Measurements from ENCODE around the gene FBRSL1.

FBRSL1 gene

DNA sequence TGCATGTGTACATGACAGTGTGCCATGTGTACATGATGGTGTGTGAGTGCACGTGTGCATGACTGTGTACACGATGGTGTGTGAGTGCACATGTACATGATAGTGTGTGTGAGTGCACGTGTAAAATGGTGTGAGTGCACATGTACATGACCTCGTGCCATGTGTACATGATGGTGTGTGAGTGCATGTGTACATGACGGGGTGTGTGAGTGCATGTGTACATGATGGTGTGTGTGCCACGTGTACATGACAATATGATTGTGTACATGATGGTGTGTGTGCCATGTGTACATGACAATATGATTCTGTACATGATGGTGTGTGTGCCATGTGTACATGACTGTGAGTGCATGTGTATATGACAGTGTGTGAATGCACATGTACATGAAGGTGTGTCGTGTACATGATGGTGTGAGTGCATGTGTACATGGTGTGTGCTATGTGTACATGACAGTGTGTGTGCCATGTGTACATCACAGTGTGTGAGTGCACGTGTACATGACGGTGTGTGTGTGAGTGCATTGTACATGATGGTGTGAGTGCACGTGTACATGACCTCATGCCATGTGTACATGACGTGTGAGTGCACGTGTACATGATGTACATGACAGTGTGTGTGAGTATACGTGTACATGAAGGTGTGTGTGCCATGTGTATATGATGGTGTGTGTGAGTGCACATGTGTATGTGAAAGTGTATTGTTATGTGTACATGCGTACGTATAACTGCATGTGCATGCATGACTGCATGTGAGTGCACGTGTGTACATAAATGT, 46.3 kb downstream of the FBRSL1 start:
- H3K27ac ChIP-seq (ENCODE audit: low read depth, low read length), result no peak overlapping the region
- no peak overlapping the region for H3K9ac ChIP-seq (ENCODE audit: low read length in 5 of 5)
- H3K4me3 ChIP-seq (ENCODE audit: low read depth in 1 of 5, low read length in 5 of 5), result no peak overlapping the region
- no peaks in the 10 kb centered on the region for H3K4me1 ChIP-seq (ENCODE audit: control insufficient read depth in 5 of 5, insufficient read depth in 5 of 5, low read length in 5 of 5)
- H3K36me3 ChIP-seq (ENCODE audit: control insufficient read depth in 5 of 5, insufficient read depth in 5 of 5, low read length in 5 of 5), result peaks cover 0 to 26% (median 3%) of the 10 kb centered on the region in 5 donors
- H3K27me3 ChIP-seq (ENCODE audit: control insufficient read depth in 5 of 5, insufficient read depth in 4 of 5, low read length in 5 of 5), result no peaks in the 10 kb centered on the region
- peaks cover 0 to 10% (median 6%) of the 10 kb centered on the region in 5 donors for H3K9me3 ChIP-seq (ENCODE audit: control insufficient read depth in 5 of 5, low read length in 5 of 5)

DNA sequence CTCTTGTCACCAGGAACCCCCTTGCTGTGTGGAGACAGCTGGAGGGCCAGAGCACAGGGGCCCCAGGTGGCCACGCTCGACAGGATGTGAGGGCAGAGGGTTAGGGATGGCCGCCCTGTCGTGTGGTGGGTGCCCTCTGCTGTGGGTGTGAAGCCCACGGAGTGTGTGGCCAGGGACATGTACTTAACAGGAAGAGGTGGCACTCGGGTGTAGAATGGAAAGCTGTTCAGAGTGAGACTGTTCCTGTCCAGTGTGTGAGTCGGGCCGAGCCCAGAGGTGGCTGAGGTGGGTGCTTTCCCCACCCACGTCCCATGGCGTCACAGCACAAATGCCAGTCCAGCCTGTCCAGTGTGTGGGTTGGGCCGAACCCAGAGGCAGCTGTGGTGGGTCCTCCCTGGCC, 47.1 kb downstream of the FBRSL1 start:
- no peaks in the 10 kb centered on the region for H3K27me3 ChIP-seq (ENCODE audit: control insufficient read depth in 5 of 5, insufficient read depth in 4 of 5, low read length in 5 of 5)
- H3K27ac ChIP-seq (ENCODE audit: low read depth, low read length), result no peak overlapping the region
- peaks cover 0 to 19% (median 3%) of the 10 kb centered on the region in 5 donors for H3K36me3 ChIP-seq (ENCODE audit: control insufficient read depth in 5 of 5, insufficient read depth in 5 of 5, low read length in 5 of 5)
- no peaks in the 10 kb centered on the region for H3K4me1 ChIP-seq (ENCODE audit: control insufficient read depth in 5 of 5, insufficient read depth in 5 of 5, low read length in 5 of 5)
- peaks cover 0 to 10% (median 6%) of the 10 kb centered on the region in 5 donors for H3K9me3 ChIP-seq (ENCODE audit: control insufficient read depth in 5 of 5, low read length in 5 of 5)
- H3K9ac ChIP-seq (ENCODE audit: low read length in 5 of 5), result no peak overlapping the region
- no peak overlapping the region for H3K4me3 ChIP-seq (ENCODE audit: low read depth in 1 of 5, low read length in 5 of 5)

DNA sequence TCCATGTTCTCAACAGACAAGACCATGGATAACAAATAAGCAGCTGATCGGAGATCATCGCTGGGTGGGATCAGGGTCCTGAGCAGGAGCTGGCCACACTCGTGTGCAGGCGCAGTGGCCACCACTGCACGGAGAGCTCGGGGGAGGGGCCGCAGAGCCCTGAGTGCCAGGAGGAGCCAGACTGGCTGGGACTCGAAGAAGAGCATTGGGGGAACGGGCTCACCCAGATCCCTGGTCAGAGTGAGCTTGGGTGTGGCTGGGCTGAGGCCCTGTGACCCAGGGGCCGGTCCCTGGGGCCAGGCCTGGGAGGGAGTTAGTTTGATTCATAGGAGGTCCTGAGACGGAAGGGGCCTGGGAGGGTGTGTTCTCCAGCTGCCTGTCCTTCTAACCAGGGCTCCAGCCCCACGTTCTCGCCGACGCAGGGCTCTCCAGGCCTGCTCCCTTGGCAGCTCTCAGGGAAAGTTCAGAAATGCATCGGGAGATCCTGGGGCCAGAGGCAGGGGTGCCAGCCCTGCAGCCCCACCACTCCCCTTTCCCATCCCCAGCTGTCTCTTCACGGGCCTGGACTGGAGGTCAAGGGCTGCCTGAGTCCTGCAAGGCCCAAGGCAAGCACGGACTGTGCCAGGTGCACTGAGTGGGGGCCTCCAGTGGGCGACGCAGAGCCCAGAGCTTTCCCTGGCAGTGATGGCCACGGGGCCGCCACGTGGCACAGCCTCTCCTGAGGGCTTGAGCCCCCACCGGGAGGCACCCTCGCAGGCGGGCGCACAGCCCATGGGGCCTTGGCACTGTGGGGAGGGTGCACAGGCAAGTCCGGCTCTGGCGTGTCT, 48.1 kb downstream of the FBRSL1 start:
- Histone ChIP-seq H3K27me3 (ENCODE audit: control insufficient read depth in 5 of 5, insufficient read depth in 4 of 5, low read length in 5 of 5) (no peaks in the 10 kb centered on the region), H3K9ac (ENCODE audit: low read length in 5 of 5) (no peak overlapping the region), H3K36me3 (ENCODE audit: control insufficient read depth in 5 of 5, insufficient read depth in 5 of 5, low read length in 5 of 5) (peaks cover 0 to 17% (median 3%) of the 10 kb centered on the region in 5 donors), H3K4me3 (ENCODE audit: low read depth in 1 of 5, low read length in 5 of 5) (no peak overlapping the region), H3K4me1 (ENCODE audit: control insufficient read depth in 5 of 5, insufficient read depth in 5 of 5, low read length in 5 of 5) (no peaks in the 10 kb centered on the region), H3K27ac (ENCODE audit: low read depth, low read length) (no peak overlapping the region), H3K9me3 (ENCODE audit: control insufficient read depth in 5 of 5, low read length in 5 of 5) (peaks cover 0 to 10% (median 6%) of the 10 kb centered on the region in 5 donors)

DNA sequence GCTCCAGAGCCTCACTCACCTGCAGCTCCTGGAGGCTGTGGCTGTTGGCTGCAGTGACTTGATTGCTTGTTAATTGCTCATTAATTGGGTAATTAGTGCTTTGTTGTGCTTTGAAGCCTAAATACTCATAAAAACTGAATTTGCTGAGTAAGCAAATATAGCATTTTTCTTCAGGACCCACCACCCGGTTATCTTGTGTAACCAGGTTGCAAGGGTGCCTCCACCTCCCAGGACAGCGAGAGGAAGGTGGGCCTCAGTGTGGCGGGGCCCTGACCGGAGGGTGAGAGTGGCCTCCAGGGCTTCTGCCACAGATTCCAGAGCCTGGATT, 48.7 kb downstream of the FBRSL1 start:
- Histone ChIP-seq H3K9ac (ENCODE audit: low read length in 5 of 5) (no peak overlapping the region), H3K36me3 (ENCODE audit: control insufficient read depth in 5 of 5, insufficient read depth in 5 of 5, low read length in 5 of 5) (peaks cover 0 to 16% (median 2%) of the 10 kb centered on the region in 5 donors), H3K4me3 (ENCODE audit: low read depth in 1 of 5, low read length in 5 of 5) (no peak overlapping the region), H3K27me3 (ENCODE audit: control insufficient read depth in 5 of 5, insufficient read depth in 4 of 5, low read length in 5 of 5) (no peaks in the 10 kb centered on the region), H3K4me1 (ENCODE audit: control insufficient read depth in 5 of 5, insufficient read depth in 5 of 5, low read length in 5 of 5) (no peaks in the 10 kb centered on the region), H3K9me3 (ENCODE audit: control insufficient read depth in 5 of 5, low read length in 5 of 5) (peaks cover 0 to 10% (median 6%) of the 10 kb centered on the region in 5 donors), H3K27ac (ENCODE audit: low read depth, low read length) (no peak overlapping the region)

DNA sequence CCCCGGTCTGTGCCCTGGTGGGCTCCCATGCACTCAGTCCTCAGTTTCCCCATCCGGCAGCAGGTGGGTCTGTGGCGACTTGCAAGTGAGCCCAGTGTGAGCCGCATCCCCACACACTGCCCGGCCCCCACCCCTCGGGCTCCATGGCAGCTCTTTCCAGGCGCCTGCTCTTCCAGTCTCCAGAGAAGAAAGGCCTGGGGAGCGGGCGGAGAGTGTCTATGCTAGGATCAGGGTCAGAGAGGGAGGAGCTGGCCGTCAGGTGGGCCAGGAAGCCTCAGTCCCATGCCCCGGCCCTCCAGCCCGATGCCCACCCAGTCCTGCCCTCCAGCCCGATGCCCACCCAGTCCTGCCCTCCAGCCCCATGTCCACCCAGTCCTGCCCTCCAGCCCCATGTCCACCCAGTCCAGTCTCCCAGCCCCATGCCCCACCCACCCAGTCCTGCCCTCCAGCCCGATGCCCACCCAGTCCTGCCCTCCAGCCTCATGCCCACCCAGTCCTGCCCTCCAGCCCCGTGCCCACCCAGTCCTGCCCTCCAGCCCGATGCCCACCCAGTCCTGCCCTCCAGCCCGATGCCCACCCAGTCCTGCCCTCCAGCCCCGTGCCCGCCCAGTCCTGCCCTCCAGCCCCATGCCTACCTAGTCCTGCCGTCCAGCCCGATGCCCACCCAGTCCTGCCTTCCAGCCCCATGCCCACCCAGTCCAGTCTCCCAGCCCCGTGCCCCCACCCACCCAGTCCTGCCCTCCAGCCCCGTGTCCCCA, 49.2 kb downstream of the FBRSL1 start:
- H3K9ac ChIP-seq (ENCODE audit: low read length in 5 of 5), result no peak overlapping the region
- no peaks in the 10 kb centered on the region for H3K4me1 ChIP-seq (ENCODE audit: control insufficient read depth in 5 of 5, insufficient read depth in 5 of 5, low read length in 5 of 5)
- H3K36me3 ChIP-seq (ENCODE audit: control insufficient read depth in 5 of 5, insufficient read depth in 5 of 5, low read length in 5 of 5), result peaks cover 0 to 13% (median 2%) of the 10 kb centered on the region in 5 donors
- H3K27me3 ChIP-seq (ENCODE audit: control insufficient read depth in 5 of 5, insufficient read depth in 4 of 5, low read length in 5 of 5), result no peaks in the 10 kb centered on the region
- H3K27ac ChIP-seq (ENCODE audit: low read depth, low read length), result no peak overlapping the region
- no peak overlapping the region for H3K4me3 ChIP-seq (ENCODE audit: low read depth in 1 of 5, low read length in 5 of 5)
- peaks cover 0 to 10% (median 6%) of the 10 kb centered on the region in 5 donors for H3K9me3 ChIP-seq (ENCODE audit: control insufficient read depth in 5 of 5, low read length in 5 of 5)

DNA sequence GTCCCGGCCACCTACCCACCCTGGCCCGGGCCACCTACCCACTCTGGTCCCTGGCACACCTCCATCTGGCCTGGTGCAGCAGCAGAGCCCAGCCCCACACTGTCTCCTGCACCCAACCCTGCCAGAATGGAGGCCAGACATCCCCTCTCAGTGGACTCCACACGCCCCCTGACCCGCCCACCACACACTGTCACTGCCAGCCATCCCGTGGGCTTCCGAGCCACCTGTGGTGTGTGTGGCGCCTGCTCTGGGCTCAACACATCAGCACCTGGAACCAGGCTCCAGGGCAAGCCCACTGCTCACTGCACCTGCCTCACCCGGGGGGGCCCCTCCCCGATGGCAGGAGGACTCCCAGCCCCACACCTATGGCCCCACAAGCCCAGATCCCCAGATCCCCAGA, 50.5 kb downstream of the FBRSL1 start:
- H3K9ac ChIP-seq (ENCODE audit: low read length in 5 of 5), result no peak overlapping the region
- H3K4me1 ChIP-seq (ENCODE audit: control insufficient read depth in 5 of 5, insufficient read depth in 5 of 5, low read length in 5 of 5), result no peaks in the 10 kb centered on the region
- no peak overlapping the region for H3K27ac ChIP-seq (ENCODE audit: low read depth, low read length)
- peaks cover 0 to 13% (median 3%) of the 10 kb centered on the region in 5 donors for H3K36me3 ChIP-seq (ENCODE audit: control insufficient read depth in 5 of 5, insufficient read depth in 5 of 5, low read length in 5 of 5)
- H3K4me3 ChIP-seq (ENCODE audit: low read depth in 1 of 5, low read length in 5 of 5), result no peak overlapping the region
- no peaks in the 10 kb centered on the region for H3K27me3 ChIP-seq (ENCODE audit: control insufficient read depth in 5 of 5, insufficient read depth in 4 of 5, low read length in 5 of 5)
- peaks cover 0 to 10% (median 6%) of the 10 kb centered on the region in 5 donors for H3K9me3 ChIP-seq (ENCODE audit: control insufficient read depth in 5 of 5, low read length in 5 of 5)

DNA sequence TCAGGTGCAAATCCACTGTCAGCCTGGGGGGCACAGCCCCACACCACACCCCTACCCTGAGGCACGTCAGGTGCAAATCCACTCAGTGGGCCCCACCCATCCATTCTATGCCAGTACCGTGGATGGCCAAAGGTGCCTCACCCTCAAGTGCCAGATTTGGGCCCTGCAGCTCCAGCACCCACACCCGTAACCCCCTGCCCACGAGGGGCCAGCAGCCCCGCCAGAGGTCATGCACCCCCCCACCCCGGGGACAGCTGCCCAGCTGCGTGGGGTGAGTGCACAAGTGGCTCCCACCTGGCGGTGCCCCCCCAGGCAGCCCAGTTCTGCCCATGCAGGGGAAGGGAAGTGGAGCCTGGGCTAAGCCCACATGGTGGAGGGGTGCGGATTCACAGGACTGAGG, 51.2 kb downstream of the FBRSL1 start:
- no peaks in the 10 kb centered on the region for H3K27me3 ChIP-seq (ENCODE audit: control insufficient read depth in 5 of 5, insufficient read depth in 4 of 5, low read length in 5 of 5)
- H3K27ac ChIP-seq (ENCODE audit: low read depth, low read length), result no peak overlapping the region
- no peaks in the 10 kb centered on the region for H3K4me1 ChIP-seq (ENCODE audit: control insufficient read depth in 5 of 5, insufficient read depth in 5 of 5, low read length in 5 of 5)
- peaks cover 0 to 4% (median 3%) of the 10 kb centered on the region in 5 donors for H3K9me3 ChIP-seq (ENCODE audit: control insufficient read depth in 5 of 5, low read length in 5 of 5)
- peaks cover 0 to 13% (median 3%) of the 10 kb centered on the region in 5 donors for H3K36me3 ChIP-seq (ENCODE audit: control insufficient read depth in 5 of 5, insufficient read depth in 5 of 5, low read length in 5 of 5)
- H3K9ac ChIP-seq (ENCODE audit: low read length in 5 of 5), result no peak overlapping the region
- H3K4me3 ChIP-seq (ENCODE audit: low read depth in 1 of 5, low read length in 5 of 5), result no peak overlapping the region

DNA sequence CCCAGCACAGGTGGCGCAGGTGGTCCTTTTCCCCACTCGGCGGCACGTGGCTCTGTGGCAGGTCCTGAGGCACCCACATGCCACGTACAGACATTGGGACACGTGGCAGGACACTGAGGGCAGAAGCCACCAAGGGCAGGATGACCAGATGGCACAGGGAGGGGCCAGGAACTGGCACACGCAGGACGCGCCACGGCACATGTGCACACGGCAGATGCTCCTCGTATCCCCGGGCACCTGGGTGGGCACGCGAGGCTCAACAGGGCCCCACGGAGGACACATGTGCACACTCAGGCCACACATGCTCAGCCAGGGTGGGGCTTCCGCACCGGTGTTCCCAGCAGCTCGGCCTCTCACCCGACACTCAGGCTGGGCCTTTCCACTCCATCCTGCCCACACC, 52.0 kb downstream of the FBRSL1 start:
- Histone ChIP-seq H3K27me3 (ENCODE audit: control insufficient read depth in 5 of 5, insufficient read depth in 4 of 5, low read length in 5 of 5) (no peaks in the 10 kb centered on the region), H3K36me3 (ENCODE audit: control insufficient read depth in 5 of 5, insufficient read depth in 5 of 5, low read length in 5 of 5) (peaks cover 0 to 13% (median 3%) of the 10 kb centered on the region in 5 donors), H3K9me3 (ENCODE audit: control insufficient read depth in 5 of 5, low read length in 5 of 5) (no peaks in the 10 kb centered on the region), H3K27ac (ENCODE audit: low read depth, low read length) (no peak overlapping the region), H3K4me3 (ENCODE audit: low read depth in 1 of 5, low read length in 5 of 5) (no peak overlapping the region), H3K9ac (ENCODE audit: low read length in 5 of 5) (no peak overlapping the region), H3K4me1 (ENCODE audit: control insufficient read depth in 5 of 5, insufficient read depth in 5 of 5, low read length in 5 of 5) (no peaks in the 10 kb centered on the region)

DNA sequence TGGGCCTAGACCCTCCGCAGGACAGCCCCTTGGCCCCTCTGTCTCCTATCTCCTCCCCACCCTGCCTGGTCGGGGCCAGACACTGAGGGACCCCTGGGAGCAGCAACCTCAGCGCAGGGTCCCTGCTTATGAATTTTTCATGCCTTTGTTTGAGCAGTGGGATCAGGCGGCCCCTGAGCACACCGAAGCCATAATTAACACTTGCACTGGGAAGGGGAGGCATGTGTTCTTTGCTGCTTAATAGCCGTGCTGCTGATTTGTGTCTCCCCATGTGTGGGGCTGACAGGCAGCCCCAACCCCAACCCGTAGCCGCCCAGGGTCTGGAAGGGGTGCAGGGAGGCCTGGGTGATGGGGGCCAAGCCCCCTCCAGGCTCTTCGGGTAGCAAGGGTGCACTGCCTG, 52.7 kb downstream of the FBRSL1 start:
- no peak overlapping the region for H3K9ac ChIP-seq (ENCODE audit: low read length in 5 of 5)
- H3K27me3 ChIP-seq (ENCODE audit: control insufficient read depth in 5 of 5, insufficient read depth in 4 of 5, low read length in 5 of 5), result no peaks in the 10 kb centered on the region
- peaks cover 0 to 13% (median 3%) of the 10 kb centered on the region in 5 donors for H3K36me3 ChIP-seq (ENCODE audit: control insufficient read depth in 5 of 5, insufficient read depth in 5 of 5, low read length in 5 of 5)
- no peaks in the 10 kb centered on the region for H3K9me3 ChIP-seq (ENCODE audit: control insufficient read depth in 5 of 5, low read length in 5 of 5)
- H3K4me3 ChIP-seq (ENCODE audit: low read depth in 1 of 5, low read length in 5 of 5), result no peak overlapping the region
- H3K4me1 ChIP-seq (ENCODE audit: control insufficient read depth in 5 of 5, insufficient read depth in 5 of 5, low read length in 5 of 5), result no peaks in the 10 kb centered on the region
- no peak overlapping the region for H3K27ac ChIP-seq (ENCODE audit: low read depth, low read length)
